ENCODE results near the gene RBKS. TPM values are rescaled to one million over a fixed set of nuclear protein-coding genes. Genes with fewer than 3 reads are reported as not detected.

Gene RBKS
- total RNA-seq (1 to 10 TPM; 2.0 to 5.1 (median 3.1) TPM), polyA plus RNA-seq (1 to 10 TPM in 2 of 3 donors, under 1 TPM in 1; 1.00 to 2.3 (median 1.7) TPM)
- long read RNA-seq, donor 1, partial matches to known transcripts, result 0 of 3 reads
- long read RNA-seq, donor 1, other reads (novel, unspliced or antisense), result 0 of 3 reads
- long read RNA-seq, donor 2, result 0 reads

DNA sequence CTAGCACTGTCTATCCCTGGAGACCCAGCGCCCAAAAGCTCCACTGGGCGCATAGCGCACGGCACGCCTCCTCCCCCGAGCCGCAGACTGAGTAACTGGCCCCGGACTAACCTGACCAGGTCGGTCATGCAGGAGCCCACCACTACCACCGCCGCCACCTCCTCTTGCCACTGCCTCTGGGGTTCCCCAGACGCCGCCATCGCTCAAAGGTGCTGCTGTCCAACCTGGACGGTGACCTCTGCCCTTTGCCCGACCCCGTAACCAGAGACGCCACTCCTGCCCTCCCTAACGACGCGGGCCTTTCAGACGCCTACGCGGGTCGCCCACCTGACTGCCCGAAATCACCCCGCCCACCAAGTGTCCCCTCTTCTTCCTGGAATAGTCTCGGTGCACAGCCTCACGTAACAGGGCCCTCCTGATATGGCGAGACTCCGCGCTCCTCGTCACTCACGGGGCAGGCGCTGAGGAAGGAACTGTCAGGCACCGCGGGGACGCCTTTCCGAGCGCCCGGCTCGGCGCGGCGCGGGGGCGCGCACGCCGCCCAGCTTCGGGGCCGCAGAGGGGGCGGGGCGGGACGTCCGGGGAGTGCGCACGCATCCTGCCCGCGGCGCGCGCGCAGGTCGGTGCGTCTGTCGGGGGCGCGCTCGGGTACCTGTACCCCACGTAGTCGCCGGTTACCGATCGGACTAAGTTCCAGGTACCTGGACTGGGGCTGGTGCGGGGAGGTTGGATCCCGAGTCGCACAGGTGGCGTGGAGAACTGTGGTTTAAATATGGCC, at the start of gene RBKS, which contains the start of gene BABAM2:
Gene RBKS, minus strand, starts transcription at position 242 of the 778 bp plus-strand sequence. Its CDS starts 42 bp downstream, at position 200.
Gene BABAM2, plus strand, starts transcription at position 584 of the 778 bp plus-strand sequence. CDS start 3,828 bp downstream, outside the sequence.
- TF ChIP-seq, protein P1, sequence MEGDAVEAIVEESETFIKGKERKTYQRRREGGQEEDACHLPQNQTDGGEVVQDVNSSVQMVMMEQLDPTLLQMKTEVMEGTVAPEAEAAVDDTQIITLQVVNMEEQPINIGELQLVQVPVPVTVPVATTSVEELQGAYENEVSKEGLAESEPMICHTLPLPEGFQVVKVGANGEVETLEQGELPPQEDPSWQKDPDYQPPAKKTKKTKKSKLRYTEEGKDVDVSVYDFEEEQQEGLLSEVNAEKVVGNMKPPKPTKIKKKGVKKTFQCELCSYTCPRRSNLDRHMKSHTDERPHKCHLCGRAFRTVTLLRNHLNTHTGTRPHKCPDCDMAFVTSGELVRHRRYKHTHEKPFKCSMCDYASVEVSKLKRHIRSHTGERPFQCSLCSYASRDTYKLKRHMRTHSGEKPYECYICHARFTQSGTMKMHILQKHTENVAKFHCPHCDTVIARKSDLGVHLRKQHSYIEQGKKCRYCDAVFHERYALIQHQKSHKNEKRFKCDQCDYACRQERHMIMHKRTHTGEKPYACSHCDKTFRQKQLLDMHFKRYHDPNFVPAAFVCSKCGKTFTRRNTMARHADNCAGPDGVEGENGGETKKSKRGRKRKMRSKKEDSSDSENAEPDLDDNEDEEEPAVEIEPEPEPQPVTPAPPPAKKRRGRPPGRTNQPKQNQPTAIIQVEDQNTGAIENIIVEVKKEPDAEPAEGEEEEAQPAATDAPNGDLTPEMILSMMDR (IDR thresholded peaks at IDR 0.05 in 8 of 11, conservative IDR thresholded peaks at IDR 0.05 in 3 of 11), result peak in 1 of 11 experiments; percentile 22
- peak; percentile 94 to 96 (median 95) for TF ChIP-seq POLR2AphosphoS5 (IDR thresholded peaks at IDR 0.05)
- peak; percentile 52 to 73 (median 67) for TF ChIP-seq POLR2A (IDR thresholded peaks at IDR 0.05)
- intact Hi-C loops (cut with DNase I; ENCODE audit: low total_unique reads), result loop anchor here (10.0 kb wide), 1 partner anchor 116 kb away; the partner anchor contains the start of gene MRPL33
- 0 to 1% (median 1%) methylated on average over 37 to 79 of the region's 79 CpGs for WGBS, 5 donors

DNA sequence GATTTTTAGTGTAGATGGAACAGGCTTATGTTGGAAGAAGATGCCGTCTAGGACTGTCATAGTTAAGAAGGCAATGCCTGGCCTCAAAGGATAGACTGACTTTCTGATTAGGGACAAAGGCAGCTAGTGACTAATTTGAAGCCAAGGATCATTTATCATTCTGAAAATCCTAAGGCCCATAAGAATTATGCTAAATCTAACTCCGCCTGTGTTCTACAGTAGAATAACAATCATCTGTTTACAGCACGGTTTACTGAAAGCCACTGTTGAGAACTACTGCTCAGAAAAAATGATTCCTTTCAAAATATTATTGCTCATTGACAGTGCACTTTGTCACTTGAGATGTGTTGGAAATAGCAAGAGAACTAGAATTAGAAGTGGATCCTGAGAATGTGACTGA, 44.8 kb upstream of the RBKS start:
- 95 to 98% (median 97%) methylated on average over 3 of the region's 3 CpGs for WGBS, 5 donors
- Histone ChIP-seq H3K4me1 (peaks cover 0 to 2% (median under 1%) of the 10 kb centered on the region in 6 donors), H3K27me3 (replicated peaks in 1 of 7) (no peaks in the 10 kb centered on the region), H3K36me3 (peaks cover 0 to 47% (median 5%) of the 10 kb centered on the region in 6 donors), H3K4me3 (no peak overlapping the region), H3K27ac (no peak overlapping the region), H3K9me3 (no peaks in the 10 kb centered on the region)
- TF ChIP-seq POLR2AphosphoS5 (IDR thresholded peaks at IDR 0.05) (no peak), POLR2A (IDR thresholded peaks at IDR 0.05) (no peak)
- TF ChIP-seq, protein P1 (IDR thresholded peaks at IDR 0.05 in 8 of 11, conservative IDR thresholded peaks at IDR 0.05 in 3 of 11), result no peak
- intact Hi-C loops (cut with DNase I; ENCODE audit: low total_unique reads), result no loop called here
- DNase-seq, result no peak

More for the DNA sequence above, at the start of gene RBKS, which contains the start of gene BABAM2:
- Histone ChIP-seq H3K27me3 (replicated peaks in 1 of 7) (no peaks in the 10 kb centered on the region), H3K4me3 (peak within 1 kb of the TSS; percentile 66 to 91 (median 76)), H3K4me1 (peaks cover 6 to 59% (median 48%) of the 10 kb centered on the region in 6 donors), H3K27ac (peak within 1 kb of the TSS; percentile 97 to 99 (median 98)), H3K36me3 (peaks cover 0 to 11% (median 2%) of the 10 kb centered on the region in 6 donors), H3K9me3 (no peaks in the 10 kb centered on the region)
- peak; percentile 97 for DNase-seq

DNA sequence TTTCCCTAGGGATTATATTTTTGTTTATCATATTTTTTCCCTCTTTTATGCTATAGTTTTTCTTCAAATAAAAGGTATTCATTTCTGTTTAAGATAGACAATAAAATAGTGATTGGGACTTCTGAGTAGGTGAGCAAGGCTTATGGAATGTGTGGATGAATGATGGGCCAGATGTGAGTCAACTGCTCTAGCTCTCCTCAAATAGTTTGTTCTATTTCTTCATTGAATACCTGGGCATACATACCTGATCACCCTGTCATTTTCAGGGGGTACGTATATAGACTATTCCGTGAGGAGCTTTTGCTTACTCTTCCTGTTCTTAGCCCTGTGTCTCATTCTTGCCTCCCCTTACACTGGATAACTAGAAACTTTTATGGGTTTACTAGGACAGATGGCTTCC, 42.2 kb upstream of the RBKS start:
- Histone ChIP-seq H3K27ac (no peak overlapping the region), H3K4me1 (no peaks in the 10 kb centered on the region), H3K27me3 (replicated peaks in 1 of 7) (no peaks in the 10 kb centered on the region), H3K4me3 (no peak overlapping the region), H3K9me3 (no peaks in the 10 kb centered on the region), H3K36me3 (peaks cover 0 to 65% (median 7%) of the 10 kb centered on the region in 6 donors)
- 92 to 99% (median 98%) methylated on average over 2 of the region's 2 CpGs for WGBS, 5 donors
- no peak for DNase-seq
- TF ChIP-seq POLR2AphosphoS5 (IDR thresholded peaks at IDR 0.05) (no peak), POLR2A (IDR thresholded peaks at IDR 0.05) (no peak)
- TF ChIP-seq, protein P1 (IDR thresholded peaks at IDR 0.05 in 8 of 11, conservative IDR thresholded peaks at IDR 0.05 in 3 of 11), result no peak
- intact Hi-C loops (cut with DNase I; ENCODE audit: low total_unique reads), result no loop called here

Data from spleen (tissue), 13 donors.